HCT116 (cell line): Measurements from ENCODE around the gene FAM162A. TPM values are rescaled to one million over a fixed set of nuclear protein-coding genes. Genes with fewer than 3 reads are reported as not detected.

Experiments
- ATAC-seq: fragments of 200-7000 bp; cut with Tn5 transposase; 2 replicates; pipeline ENCODE4 v1.9.1; 2020; ENCODE audit warnings: mild to moderate bottlenecking, moderate library complexity
- BruUV-seq: library from RNA; stranded (reverse); fragments of 400-500 nt; replicated peaks from 2 replicates; lab custom pipeline; 2021; lab: Mats Ljungman, UMichigan
- CTCF ChIA-PET: fragments of 300-600 bp; sonication (Branson Sonifier 250); formaldehyde crosslinking; loops from one replicate; lab custom pipeline; 2021; ENCODE audit warnings: antibody characterized with exemption; lab: Charles Lee
- POLR2A ChIA-PET: fragments of 300-600, 350-600 bp; sonication (Branson Sonifier 250); formaldehyde crosslinking; loops from one replicate; lab custom pipeline; 2021; ENCODE audit warnings: antibody characterized with exemption; lab: Charles Lee
- RAD21 ChIA-PET, 2 experiments: fragments of 300-600 bp; sonication (Branson Sonifier 250); formaldehyde crosslinking; loops; one replicate each; lab custom pipeline; 2023; ENCODE audit warnings: low total read pairs in 2 of 2; ENCODE audit not compliant: uncharacterized antibody in 2 of 2, unreplicated experiment in 2 of 2, low non-redundant PET in 1 of 2; lab: Charles Lee
- DNase-seq: peaks from one replicate; pipeline ENCODE4 v3.0.0-alpha.2; 2010; ENCODE audit warnings: low read depth, low spot score
- H2AFZ ChIP-seq: fragments of 200-600 bp; shearing (Covaris generic), sonication (generic); 2 replicates; pipeline ENCODE4 v1.6.1; 2017; ENCODE audit warnings: low read depth, mixed run types, mixed read lengths, antibody characterized with exemption, low read length; ENCODE audit not compliant: poor library complexity, severe bottlenecking
- H3K27ac ChIP-seq: 2 replicates; pipeline ENCODE4 v1.5.1; 2012; ENCODE audit warnings: low read depth, low read length
- H3K27me3 ChIP-seq: fragments of 200-600 bp; sonication (generic); 2 replicates; pipeline ENCODE4 v1.6.1; 2016; ENCODE audit warnings: mixed run types, low read length, mixed read lengths; ENCODE audit not compliant: insufficient read depth
- H3K36me3 ChIP-seq, 2 experiments: fragments of 200-500 bp in 1 of 2; fragments of 200-600 bp in 1 of 2; sonication (Bioruptor generic) in 1 of 2; sonication (generic) in 1 of 2; 2 replicates each; pipeline versions ENCODE4 v1.5.1 to v1.6.1; 2014 to 2016; ENCODE audit warnings: low read length in 2 of 2, inconsistent platforms in 1 of 2, mixed read lengths in 1 of 2, mixed run types in 1 of 2; ENCODE audit not compliant: insufficient read depth in 2 of 2, control insufficient read depth in 1 of 2
- H3K4me1 ChIP-seq, 2 experiments: fragments of 200-600 bp in 1 of 2; sonication (generic) in 1 of 2; 2 replicates each; pipeline versions ENCODE4 v1.5.1 to v1.6.1; 2012 to 2017; ENCODE audit warnings: low read length in 2 of 2, inconsistent platforms in 1 of 2, mild to moderate bottlenecking in 1 of 2, mixed read lengths in 1 of 2, mixed run types in 1 of 2, moderate library complexity in 1 of 2; ENCODE audit not compliant: insufficient read depth in 2 of 2, control insufficient read depth in 1 of 2
- H3K4me2 ChIP-seq: fragments of 200-600 bp; sonication (generic); 2 replicates; pipeline ENCODE4 v1.6.1; 2017; ENCODE audit warnings: mixed run types, low read length, mixed read lengths
- H3K4me3 ChIP-seq, 2 experiments: fragments of 200-600 bp in 1 of 2; sonication (generic) in 1 of 2; replicated peaks in 1 of 2; 2 replicates each; pipeline ENCODE4 v1.5.1; 2011 to 2016; ENCODE audit warnings: low read length in 2 of 2, control low read depth in 1 of 2, low read depth in 1 of 2, mild to moderate bottlenecking in 1 of 2, mixed read lengths in 1 of 2, mixed run types in 1 of 2
- H3K79me2 ChIP-seq: fragments of 200-600 bp; sonication (generic); 2 replicates; pipeline ENCODE4 v1.6.1; 2017; ENCODE audit warnings: mild to moderate bottlenecking, mixed run types, low read length, moderate library complexity, mixed read lengths; ENCODE audit not compliant: insufficient read depth
- H3K9ac ChIP-seq: fragments of 200-600 bp; sonication (generic); 2 replicates; pipeline ENCODE4 v1.6.1; 2016; ENCODE audit warnings: low read length, mixed read lengths
- H3K9me2 ChIP-seq: fragments of 200-600 bp; sonication (generic), shearing (Covaris generic); 2 replicates; pipeline ENCODE4 v1.6.1; 2017; ENCODE audit warnings: mixed run types, mild to moderate bottlenecking, moderate library complexity; ENCODE audit not compliant: insufficient read depth
- H3K9me3 ChIP-seq, 2 experiments: fragments of 200-500 bp in 1 of 2; fragments of 200-600 bp in 1 of 2; sonication (Bioruptor generic) in 1 of 2; sonication (generic) in 1 of 2; 2 replicates each; pipeline ENCODE4 v1.6.1; 2014 to 2017; ENCODE audit warnings: low read length in 2 of 2, mixed read lengths in 2 of 2, inconsistent platforms in 1 of 2, low read depth in 1 of 2, mild to moderate bottlenecking in 1 of 2, mixed run types in 1 of 2, moderate library complexity in 1 of 2; ENCODE audit not compliant: control insufficient read depth in 1 of 2, insufficient read depth in 1 of 2
- H4K20me1 ChIP-seq: fragments of 200-600 bp; sonication (generic), shearing (Covaris generic); 2 replicates; pipeline ENCODE4 v1.6.1; 2017; ENCODE audit warnings: mixed run types, mild to moderate bottlenecking, moderate library complexity; ENCODE audit not compliant: insufficient read depth
- REST ChIP-seq: IDR thresholded peaks from 2 replicates; pipeline ENCODE4 v1.6.1; 2012; ENCODE audit warnings: low read depth
- SRF ChIP-seq: IDR thresholded peaks from 2 replicates; pipeline ENCODE4 v1.6.1; 2012; ENCODE audit warnings: low read depth
- ZBTB33 ChIP-seq: IDR thresholded peaks from 2 replicates; pipeline ENCODE4 v1.6.1; 2011; ENCODE audit warnings: mild to moderate bottlenecking, low read length, moderate library complexity; ENCODE audit not compliant: insufficient replicate concordance; ENCODE audit errors: extremely low read depth
- intact Hi-C: fragments of 100-400 bp; cut with micrococcal nuclease; formaldehyde crosslinking; loops from 2 replicates; pipeline ENCODE4 v1.10.0; 2022
- total RNA-seq: library from RNA; stranded (reverse); gene quantifications from one replicate; pipeline ENCODE4 v1.2.1, GENCODE V29; 2021; ENCODE audit not compliant: unreplicated experiment

Gene FAM162A
- total RNA-seq, 1 experiment from 2014 or later = 74.1 TPM

GRCh38 chr3:122403489-122403888 is 19.5 kb downstream of the FAM162A start:
- intact Hi-C loops = no loop called here
- ATAC-seq (no peak), DNase-seq (no peak)
- H3K79me2 ChIP-seq = peaks cover 13% of the 10 kb centered on the region; the same call in 1 of the 2 replicates
- no peak overlapping the region for H2AFZ ChIP-seq
- no peaks in the 10 kb centered on the region for H3K9me3 ChIP-seq
- H3K27ac ChIP-seq = no peak overlapping the region
- no peaks in the 10 kb centered on the region for H3K9me2 ChIP-seq
- H3K4me3 ChIP-seq = no peak overlapping the region
- no peak overlapping the region for H3K9ac ChIP-seq
- no peaks in the 10 kb centered on the region; the same call in 1 of the 2 replicates for H4K20me1 ChIP-seq
- no peaks in the 10 kb centered on the region for H3K27me3 ChIP-seq
- ChIA-PET CTCF (no interaction called here), RAD21 (no interaction called here), POLR2A (no interaction called here)
- peaks cover 16 to 35% of the 10 kb centered on the region in 2 experiments for H3K36me3 ChIP-seq
- no peak for TF ChIP-seq ZBTB33
- TF ChIP-seq REST = no peak
- TF ChIP-seq SRF = no peak
- BruUV-seq = no TSS peak
- no peak overlapping the region for H3K4me2 ChIP-seq
- no peaks in the 10 kb centered on the region for H3K4me1 ChIP-seq
